HG03175 (cell line): ENCODE data around the gene COQ10A.
"Not testable (repeated sequence)": the region's sequence is repeated elsewhere in the genome, so short reads cannot be mapped to it uniquely, and the experiment has no call there.

Source experiments
- ATAC-seq: cut with Tn5 transposase; IDR thresholded peaks from one replicate; pipeline ENCODE4 v1.9.1; 2021; ENCODE audit warnings: mild to moderate bottlenecking, moderate library complexity; ENCODE audit not compliant: unreplicated experiment

Gene COQ10A

GRCh38 chr12:56272468-56272867, 5.7 kb downstream of the COQ10A start:
- ATAC-seq = not testable (repeated sequence)

- no peak for ATAC-seq
Observed at GRCh38 chr12:56274299-56274698, 7.6 kb downstream of the COQ10A start.

- ATAC-seq = no peak
Observed at GRCh38 chr12:56278905-56279304, 12.2 kb downstream of the COQ10A start.

GRCh38 chr12:56280849-56281248, 14.1 kb downstream of the COQ10A start:
- ATAC-seq = no peak

- no peak for ATAC-seq
Observed at GRCh38 chr12:56282030-56282429, 15.3 kb downstream of the COQ10A start.

GRCh38 chr12:56282579-56282978, 15.8 kb downstream of the COQ10A start:
- ATAC-seq = no peak

- not testable (repeated sequence) for ATAC-seq
Observed at GRCh38 chr12:56284263-56284662, 17.5 kb downstream of the COQ10A start.

- no peak for ATAC-seq
Observed at GRCh38 chr12:56286044-56286830, 19.5 kb downstream of the COQ10A start.

- no peak for ATAC-seq
Observed at GRCh38 chr12:56288705-56289387, 22.1 kb downstream of the COQ10A start.

GRCh38 chr12:56293795-56294194, 27.1 kb downstream of the COQ10A start:
- no peak for ATAC-seq

- ATAC-seq = no peak
Observed at GRCh38 chr12:56296295-56296694, 29.6 kb downstream of the COQ10A start.

- no peak for ATAC-seq
Observed at GRCh38 chr12:56297400-56297799, 30.7 kb downstream of the COQ10A start.

- no peak for ATAC-seq
Observed at GRCh38 chr12:56298828-56299227, 32.1 kb downstream of the COQ10A start.

- ATAC-seq = peak; percentile 5
Observed at GRCh38 chr12:56299308-56299852, 32.6 kb downstream of the COQ10A start.

GRCh38 chr12:56299853-56300643, 33.3 kb downstream of the COQ10A start, which contains the start of gene CS:
TSS of gene CS (minus strand) at chr12:56300330. CDS start at chr12:56300201, 129 bp downstream.
- ATAC-seq = peak; percentile 95

- no peak for ATAC-seq
Observed at GRCh38 chr12:56300644-56301464, 34.1 kb downstream of the COQ10A start.

GRCh38 chr12:56304276-56304675, 37.5 kb downstream of the COQ10A start:
- ATAC-seq = no peak

GRCh38 chr12:56304872-56305590, 38.3 kb downstream of the COQ10A start:
- ATAC-seq = no peak

- no peak for ATAC-seq
Observed at GRCh38 chr12:56307221-56307965, 40.7 kb downstream of the COQ10A start.
